Endometrial microvascular endothelial cells (primary cell): ENCODE results near the gene TMEM151A. TPM values are rescaled to one million over a fixed set of nuclear protein-coding genes. Genes with fewer than 3 reads are reported as not detected.

Experiments
- in situ Hi-C: cut with HindIII; loops from 2 replicates; pipeline ENCODE4 v1.10.0; 2017; ENCODE audit warnings: low sequenced_read_pairs, low pct_unique_long_range_greater_than_20kb; ENCODE audit errors: inconsistent ontology term
- total RNA-seq: library from RNA; depleted of rRNA; stranded (reverse); fragments of >200 nt; gene quantifications from one replicate; pipeline ENCODE4 v1.2.3, GENCODE V29; 2015; ENCODE audit errors: inconsistent ontology term

The TMEM151A gene
- total RNA-seq, 1 donor from 2014 or later: not detected

DNA sequence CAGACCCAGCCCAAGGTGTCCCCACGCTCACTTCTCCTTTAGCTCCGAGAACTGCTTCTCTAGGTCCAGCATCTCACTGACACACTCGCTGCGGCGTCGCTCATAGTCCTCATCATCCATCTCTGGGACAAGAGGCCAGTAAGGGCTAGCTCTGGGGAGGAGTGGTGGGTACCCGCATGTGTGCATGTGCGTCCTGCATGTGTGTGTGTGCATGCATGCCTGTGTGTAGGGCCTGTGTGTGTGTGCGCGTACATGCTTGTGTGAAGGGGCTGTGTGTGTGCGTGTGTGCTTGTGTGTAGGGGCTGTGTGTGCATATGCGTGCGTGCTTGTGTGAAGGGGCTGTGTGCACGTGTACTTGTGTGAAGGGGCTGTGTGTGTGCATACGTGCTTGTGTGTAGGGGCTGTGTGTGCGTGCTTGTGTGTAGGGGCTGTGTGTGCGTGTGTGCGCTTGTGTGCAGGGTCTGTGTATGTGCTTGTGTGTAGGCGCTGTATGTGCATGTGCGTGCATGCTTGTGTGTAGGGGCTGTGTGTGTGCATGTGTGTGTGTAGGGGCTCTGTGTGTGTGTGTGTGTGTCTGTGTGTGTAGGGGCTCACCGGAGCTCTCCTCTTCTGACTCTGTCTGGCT, 49.9 kb downstream of the TMEM151A start:
- in situ Hi-C loops: no loop called here

DNA sequence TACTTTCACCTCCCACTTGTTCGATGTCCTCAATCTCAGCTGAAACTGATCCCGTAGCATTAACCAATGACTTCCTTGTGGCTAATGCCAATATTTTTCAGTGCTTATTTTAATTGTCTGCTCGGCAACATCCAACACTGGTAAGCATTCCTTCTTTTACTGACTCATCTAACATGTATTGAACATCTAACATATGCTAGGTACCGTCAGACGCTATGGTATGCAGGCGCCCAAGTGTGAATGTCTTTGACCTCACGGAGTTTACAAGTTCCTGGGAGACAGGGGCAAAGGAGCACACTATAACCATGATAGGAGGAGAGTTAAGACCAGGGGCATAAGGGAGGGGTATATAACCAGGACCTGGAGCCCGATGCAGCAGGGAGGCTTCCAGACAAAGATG, 51.5 kb downstream of the TMEM151A start:
- in situ Hi-C loops: no loop called here

DNA sequence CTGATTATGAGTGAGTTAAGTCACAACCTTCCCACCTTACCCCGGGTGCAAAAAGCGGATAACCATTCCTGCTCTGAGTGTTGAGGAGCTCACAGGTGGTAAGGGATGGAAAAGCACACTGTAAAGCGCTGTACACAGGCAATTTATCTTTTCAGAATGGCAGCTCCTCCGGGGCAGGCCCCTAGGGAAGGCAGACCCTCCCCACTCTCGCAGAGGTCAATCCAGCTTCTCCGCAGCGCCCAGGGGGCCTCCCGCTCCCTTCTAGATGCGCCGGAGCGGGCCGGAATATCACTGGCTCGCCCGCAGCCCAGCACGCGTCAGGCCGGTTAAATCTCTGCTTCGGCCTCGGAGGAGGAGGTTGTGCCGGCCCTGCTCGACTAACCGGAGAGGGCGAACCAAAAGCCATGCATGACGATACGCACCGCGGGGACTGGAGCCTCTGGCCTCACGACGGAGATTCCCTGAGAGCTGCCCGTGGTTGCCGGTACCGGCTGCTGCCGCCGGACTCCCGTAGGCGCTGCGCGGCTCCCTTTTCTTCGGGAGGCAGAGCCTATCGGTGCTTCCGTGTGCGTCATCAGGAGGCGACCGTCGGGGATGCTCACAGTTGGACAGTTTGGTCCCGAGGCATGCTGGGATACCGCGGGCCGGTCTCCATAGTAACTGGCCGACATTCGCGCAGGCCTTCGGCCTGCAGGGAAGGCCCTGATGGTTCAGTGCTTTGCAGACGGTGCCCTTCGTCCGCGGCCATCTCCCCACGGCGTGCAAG, 53.0 kb downstream of the TMEM151A start, which contains the start of gene BRMS1:
Gene BRMS1 (minus strand): TSS at position 555 of the 766 bp plus-strand sequence. CDS start 2,870 bp downstream, outside the sequence.
- in situ Hi-C loops: no loop called here

DNA sequence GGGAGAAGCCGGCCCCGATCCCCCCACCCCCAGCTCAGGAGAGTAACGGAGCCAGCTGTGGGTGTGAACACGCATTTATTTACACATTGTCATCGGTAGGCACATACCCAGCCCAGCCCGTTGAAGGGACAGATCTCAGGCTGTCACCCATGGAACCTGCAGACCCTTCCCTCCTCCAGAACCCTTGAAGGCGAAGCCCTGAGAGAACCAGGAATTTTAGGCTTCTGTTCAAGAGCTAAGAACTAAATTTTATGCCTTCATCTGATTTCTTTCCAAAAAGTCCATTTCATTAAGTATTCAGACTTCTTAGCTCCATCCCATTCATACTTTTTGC, 53.6 kb downstream of the TMEM151A start:
- in situ Hi-C loops: no loop called here

Other genes starting within 250 kb of the TMEM151A start
- not detected for gene GAL3ST3, start 242.7 kb upstream of the TMEM151A start, total RNA-seq
- 134 TPM for gene SF3B2, start 239.5 kb upstream of the TMEM151A start, total RNA-seq
- gene PACS1, start 221.6 kb upstream of the TMEM151A start, total RNA-seq: 17.7 TPM
- 21.6 TPM for gene KLC2, start 34.2 kb upstream of the TMEM151A start, total RNA-seq
- 190 TPM for gene RAB1B, start 23.3 kb upstream of the TMEM151A start, total RNA-seq
- gene CNIH2, start 13.7 kb upstream of the TMEM151A start, total RNA-seq: not detected
- 171 TPM for gene YIF1A, start 2.8 kb upstream of the TMEM151A start, total RNA-seq
- 2.0 TPM for gene CD248, start 25.1 kb downstream of the TMEM151A start, total RNA-seq
- gene RIN1, start 44.5 kb downstream of the TMEM151A start, total RNA-seq: 15.5 TPM
- gene BRMS1, start 53.2 kb downstream of the TMEM151A start, total RNA-seq: 102 TPM
- gene B4GAT1, start 55.7 kb downstream of the TMEM151A start, total RNA-seq: 27.8 TPM
- not detected for gene SLC29A2, start 79.9 kb downstream of the TMEM151A start, total RNA-seq
- not detected for gene NPAS4, start 129.1 kb downstream of the TMEM151A start, total RNA-seq
- 77.6 TPM for gene MRPL11, start 147.0 kb downstream of the TMEM151A start, total RNA-seq
- 7.9 TPM for gene PELI3, start 175.0 kb downstream of the TMEM151A start, total RNA-seq
- gene DPP3, start 188.5 kb downstream of the TMEM151A start, total RNA-seq: 79.5 TPM
- 26.7 TPM for gene BBS1, start 218.7 kb downstream of the TMEM151A start, total RNA-seq